ENCODE measurements around the gene CCDC102A. TPM values are rescaled to one million over a fixed set of nuclear protein-coding genes. Genes with fewer than 3 reads are reported as not detected.

The CCDC102A gene
- total RNA-seq, 2 donors from 2014 or later: 22.5 to 26.8 TPM

DNA sequence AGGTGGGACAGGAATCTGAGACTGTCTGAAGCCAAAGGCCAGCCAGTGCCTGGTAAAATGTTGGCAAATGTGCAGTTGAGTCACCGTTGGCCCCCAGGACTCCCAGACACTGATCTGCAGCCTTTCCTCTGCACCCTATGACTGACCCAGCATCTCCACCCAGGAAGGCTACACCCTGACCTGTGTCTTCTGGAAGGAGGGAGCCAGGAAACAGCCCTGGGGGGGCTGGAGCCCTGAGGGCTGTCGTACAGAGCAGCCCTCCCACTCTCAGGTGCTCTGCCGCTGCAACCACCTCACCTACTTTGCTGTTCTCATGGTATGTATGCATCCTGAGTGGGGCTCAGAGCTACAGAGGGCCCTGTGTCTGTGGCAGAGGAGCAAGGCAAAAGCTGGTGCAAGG, 30.1 kb upstream of the CCDC102A start:
- Histone ChIP-seq H3K4me3 (no peak overlapping the region), H3K4me1 (replicated peaks) (no peaks in the 10 kb centered on the region), H3K9me3 (no peaks in the 10 kb centered on the region), H3K36me3 (no peaks in the 10 kb centered on the region), H3K27me3 (replicated peaks; ENCODE audit: insufficient read depth) (no peaks in the 10 kb centered on the region), H3K27ac (no peak overlapping the region)
- no peak for DNase-seq (ENCODE audit: low spot score)
- TF ChIP-seq POLR2A (IDR thresholded peaks at IDR 0.05) (no peak), POLR2AphosphoS5 (IDR thresholded peaks at IDR 0.05) (no peak)
- TF ChIP-seq, protein P1, sequence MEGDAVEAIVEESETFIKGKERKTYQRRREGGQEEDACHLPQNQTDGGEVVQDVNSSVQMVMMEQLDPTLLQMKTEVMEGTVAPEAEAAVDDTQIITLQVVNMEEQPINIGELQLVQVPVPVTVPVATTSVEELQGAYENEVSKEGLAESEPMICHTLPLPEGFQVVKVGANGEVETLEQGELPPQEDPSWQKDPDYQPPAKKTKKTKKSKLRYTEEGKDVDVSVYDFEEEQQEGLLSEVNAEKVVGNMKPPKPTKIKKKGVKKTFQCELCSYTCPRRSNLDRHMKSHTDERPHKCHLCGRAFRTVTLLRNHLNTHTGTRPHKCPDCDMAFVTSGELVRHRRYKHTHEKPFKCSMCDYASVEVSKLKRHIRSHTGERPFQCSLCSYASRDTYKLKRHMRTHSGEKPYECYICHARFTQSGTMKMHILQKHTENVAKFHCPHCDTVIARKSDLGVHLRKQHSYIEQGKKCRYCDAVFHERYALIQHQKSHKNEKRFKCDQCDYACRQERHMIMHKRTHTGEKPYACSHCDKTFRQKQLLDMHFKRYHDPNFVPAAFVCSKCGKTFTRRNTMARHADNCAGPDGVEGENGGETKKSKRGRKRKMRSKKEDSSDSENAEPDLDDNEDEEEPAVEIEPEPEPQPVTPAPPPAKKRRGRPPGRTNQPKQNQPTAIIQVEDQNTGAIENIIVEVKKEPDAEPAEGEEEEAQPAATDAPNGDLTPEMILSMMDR (IDR thresholded peaks at IDR 0.05): no peak
- WGBS: 75% methylated on average over 3 of the region's 3 CpGs
- intact Hi-C loops (cut with DNase I): no loop called here

DNA sequence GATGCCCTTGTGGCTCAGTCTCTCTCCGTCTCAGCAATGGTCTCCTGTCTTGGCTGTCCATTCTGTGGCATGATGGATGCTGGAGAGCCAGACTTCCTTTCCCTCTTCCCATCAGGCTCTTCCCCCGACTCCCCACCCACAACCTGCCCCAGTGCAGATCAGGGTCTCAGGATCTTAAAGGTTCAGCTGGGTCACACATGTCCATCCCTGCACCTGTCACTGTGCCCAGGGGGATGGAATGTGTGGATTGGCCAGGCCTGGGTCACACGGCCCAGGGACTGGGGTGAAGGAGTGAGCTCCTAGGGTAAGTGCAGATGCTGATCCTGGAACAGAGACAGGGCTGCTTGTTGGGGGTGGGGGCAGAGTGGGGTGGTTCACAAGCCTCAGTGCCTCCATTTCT, 29.1 kb upstream of the CCDC102A start:
- intact Hi-C loops (cut with DNase I): no loop called here
- TF ChIP-seq POLR2AphosphoS5 (IDR thresholded peaks at IDR 0.05): no peak
- TF ChIP-seq POLR2A (IDR thresholded peaks at IDR 0.05): no peak
- TF ChIP-seq, protein P1 (IDR thresholded peaks at IDR 0.05): no peak
- H3K27ac ChIP-seq: no peak overlapping the region
- H3K4me3 ChIP-seq: no peak overlapping the region
- no peak for DNase-seq (ENCODE audit: low spot score)
- WGBS: 89% methylated on average over 3 of the region's 3 CpGs
- H3K9me3 ChIP-seq: no peaks in the 10 kb centered on the region
- no peaks in the 10 kb centered on the region for H3K27me3 ChIP-seq (replicated peaks; ENCODE audit: insufficient read depth)
- no peaks in the 10 kb centered on the region for H3K4me1 ChIP-seq (replicated peaks)
- H3K36me3 ChIP-seq: no peaks in the 10 kb centered on the region

DNA sequence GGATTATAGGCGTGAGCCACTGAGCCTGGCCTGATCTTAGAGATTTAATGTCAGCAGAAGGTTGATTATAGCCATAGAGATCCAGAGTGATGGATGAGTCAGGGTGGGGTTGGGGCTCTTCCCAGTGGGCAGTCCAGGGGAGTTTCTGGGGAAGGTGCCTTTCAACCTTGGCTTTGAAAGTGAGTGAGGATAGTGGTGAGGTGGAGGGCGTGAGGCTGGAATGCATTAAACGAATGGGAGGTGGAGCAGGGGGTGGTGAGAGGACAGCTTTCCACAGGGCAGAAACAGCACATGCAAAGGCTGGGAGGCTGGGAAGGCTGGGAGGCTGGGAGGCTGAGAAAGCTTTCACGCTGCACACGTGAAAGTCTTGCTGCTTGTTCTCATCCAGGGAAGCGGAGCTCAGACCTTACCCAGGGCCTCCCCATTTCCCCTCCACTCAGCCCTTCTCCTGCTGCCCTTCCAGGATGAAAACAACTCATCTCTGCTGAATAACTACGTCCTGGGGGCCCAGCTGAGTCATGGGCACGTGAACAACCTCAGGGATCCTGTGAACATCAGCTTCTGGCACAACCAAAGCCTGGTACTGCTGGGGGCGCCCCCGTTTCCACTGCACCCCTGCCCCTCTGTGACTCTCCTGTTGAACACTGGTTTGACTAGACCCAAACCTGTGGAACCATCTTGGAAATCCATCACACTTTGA, 28.4 kb upstream of the CCDC102A start:
- Histone ChIP-seq H3K9me3 (no peaks in the 10 kb centered on the region), H3K27ac (no peak overlapping the region), H3K4me1 (replicated peaks) (no peaks in the 10 kb centered on the region), H3K36me3 (no peaks in the 10 kb centered on the region), H3K27me3 (replicated peaks; ENCODE audit: insufficient read depth) (no peaks in the 10 kb centered on the region), H3K4me3 (no peak overlapping the region)
- intact Hi-C loops (cut with DNase I): no loop called here
- TF ChIP-seq POLR2AphosphoS5 (IDR thresholded peaks at IDR 0.05): no peak
- TF ChIP-seq, protein P1 (IDR thresholded peaks at IDR 0.05): no peak
- TF ChIP-seq POLR2A (IDR thresholded peaks at IDR 0.05): no peak
- no peak for DNase-seq (ENCODE audit: low spot score)
- 70% methylated on average over 10 of the region's 10 CpGs for WGBS

DNA sequence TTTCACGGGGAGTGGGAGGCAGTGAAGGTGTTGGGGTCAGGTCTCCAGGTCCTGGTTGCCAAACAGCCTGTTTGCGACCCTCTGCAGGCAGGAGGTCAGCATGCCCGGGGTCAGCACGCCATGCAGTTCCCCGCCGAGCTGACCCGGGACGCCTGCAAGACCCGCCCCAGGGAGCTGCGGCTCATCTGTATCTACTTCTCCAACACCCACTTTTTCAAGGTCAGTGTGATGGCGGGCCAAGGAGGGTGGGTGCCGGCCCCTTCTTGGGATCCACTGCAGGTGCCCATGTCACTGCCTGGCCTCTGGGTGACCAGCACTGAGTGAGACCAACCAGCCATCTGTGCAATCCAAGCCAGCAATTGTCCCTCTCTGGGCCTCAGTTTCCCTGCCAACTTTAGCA, 27.4 kb upstream of the CCDC102A start:
- H3K4me3 ChIP-seq: no peak overlapping the region
- TF ChIP-seq POLR2AphosphoS5 (IDR thresholded peaks at IDR 0.05) (no peak), POLR2A (IDR thresholded peaks at IDR 0.05) (no peak)
- TF ChIP-seq, protein P1 (IDR thresholded peaks at IDR 0.05): no peak
- 84% methylated on average over 11 of the region's 12 CpGs for WGBS
- H3K27me3 ChIP-seq (replicated peaks; ENCODE audit: insufficient read depth): no peaks in the 10 kb centered on the region
- no peaks in the 10 kb centered on the region for H3K36me3 ChIP-seq
- no peaks in the 10 kb centered on the region for H3K9me3 ChIP-seq
- H3K27ac ChIP-seq: no peak overlapping the region
- H3K4me1 ChIP-seq (replicated peaks): no peaks in the 10 kb centered on the region
- intact Hi-C loops (cut with DNase I): no loop called here
- DNase-seq (ENCODE audit: low spot score): no peak

DNA sequence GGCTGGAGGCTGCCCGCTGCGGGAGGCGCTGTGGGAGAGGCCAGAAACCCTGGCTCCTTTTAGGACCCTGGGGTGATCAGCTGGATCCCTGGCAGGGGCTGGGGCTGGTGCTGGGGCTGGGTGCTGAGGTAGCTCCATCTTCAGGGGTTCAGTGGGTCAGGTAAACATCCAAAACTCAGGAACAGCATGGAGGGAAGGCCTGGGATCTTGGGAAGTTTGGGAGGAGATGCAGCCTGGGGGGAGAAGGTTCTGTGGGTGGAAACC, 27.0 kb upstream of the CCDC102A start:
- H3K4me3 ChIP-seq: no peak overlapping the region
- no peaks in the 10 kb centered on the region for H3K36me3 ChIP-seq
- WGBS: 66% methylated on average over 3 of the region's 3 CpGs
- no peak overlapping the region for H3K27ac ChIP-seq
- no peaks in the 10 kb centered on the region for H3K9me3 ChIP-seq
- no peak for DNase-seq (ENCODE audit: low spot score)
- H3K27me3 ChIP-seq (replicated peaks; ENCODE audit: insufficient read depth): no peaks in the 10 kb centered on the region
- H3K4me1 ChIP-seq (replicated peaks): no peaks in the 10 kb centered on the region
- intact Hi-C loops (cut with DNase I): no loop called here
- TF ChIP-seq POLR2A (IDR thresholded peaks at IDR 0.05): no peak
- TF ChIP-seq, protein P1 (IDR thresholded peaks at IDR 0.05): no peak
- TF ChIP-seq POLR2AphosphoS5 (IDR thresholded peaks at IDR 0.05): no peak
